Measurements from ENCODE around the gene EIF2B4. TPM values are rescaled to one million over a fixed set of nuclear protein-coding genes. Genes with fewer than 3 reads are reported as not detected.

The EIF2B4 gene
- total RNA-seq (2014; rRNA removed; shearing (Covaris generic)): 29.8 and 42.1 TPM in 2 replicates
- 15.9 and 18.1 TPM in 2 replicates for polyA plus RNA-seq (2015; cell fraction: cytosol; rRNA removed)
- polyA plus RNA-seq (2015; cell fraction: nucleus; rRNA removed): 37.6 and 42.3 TPM in 2 replicates

DNA sequence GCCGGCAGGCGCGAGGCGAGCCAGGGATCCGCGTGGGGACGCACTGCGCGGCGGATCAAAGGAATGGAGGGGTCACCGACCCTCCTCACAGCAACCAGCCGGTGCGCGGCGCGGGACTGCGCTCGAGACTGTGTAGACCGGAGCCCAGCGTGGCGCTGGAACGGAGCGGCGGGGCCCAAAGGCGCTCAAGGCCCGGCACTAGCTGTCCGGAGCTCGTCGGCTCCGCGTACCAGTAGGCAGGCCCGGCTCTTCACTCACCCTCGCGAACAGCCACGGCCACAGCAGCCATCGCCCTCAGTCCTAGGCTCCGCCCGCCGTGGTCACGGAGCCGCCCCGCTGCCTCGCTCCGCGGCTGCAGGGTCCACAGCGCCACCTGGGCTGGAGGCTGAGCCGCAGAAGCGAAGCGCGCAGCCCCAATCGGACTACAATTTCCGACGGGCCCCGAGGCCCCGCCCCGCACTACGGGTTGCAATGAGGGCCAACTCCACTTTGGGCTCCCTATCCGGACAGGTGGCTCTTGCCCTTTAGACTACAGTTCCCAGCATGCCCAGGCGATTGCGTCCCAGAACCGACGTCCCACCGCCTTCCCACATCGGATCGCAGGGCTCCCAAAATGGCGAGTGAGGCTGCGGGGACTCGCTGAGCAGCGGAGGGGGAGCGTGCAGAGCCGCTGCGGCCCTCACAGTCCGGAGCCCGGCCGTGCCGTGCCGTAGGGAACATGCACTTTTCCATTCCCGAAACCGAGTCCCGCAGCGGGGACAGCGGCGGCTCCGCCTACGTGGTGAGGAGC, at the start of gene EIF2B4, which contains the start of gene SNX17:
EIF2B4 (minus strand) TSS at position 313 of the 790 bp plus-strand sequence; CDS start at position 289, 24 bp downstream.
SNX17 (plus strand) TSS at position 591 of the 790 bp plus-strand sequence; CDS start at position 719, 128 bp downstream.
- peak; percentile 99 for DNase-seq (ENCODE audit: low read depth)

DNA sequence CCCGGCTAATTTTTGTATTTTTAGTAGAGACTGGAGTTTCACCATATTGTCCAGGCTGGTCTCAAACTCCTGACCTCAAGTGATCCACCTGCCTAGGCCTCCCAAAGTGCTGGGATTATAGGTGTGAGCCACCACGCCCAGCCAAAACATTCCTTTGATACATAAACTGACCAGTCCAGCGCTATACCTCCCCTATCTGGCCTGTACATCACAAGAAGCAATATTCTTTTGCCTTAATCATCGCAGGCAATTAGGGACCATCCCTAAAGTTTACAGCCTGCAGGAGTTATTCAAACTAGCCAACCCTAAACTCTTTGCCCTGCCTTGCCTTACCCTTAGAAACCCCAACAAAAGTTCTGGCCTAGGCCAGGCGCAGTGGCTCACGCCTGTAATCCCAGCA, 46.0 kb upstream of the EIF2B4 start:
- no peak for DNase-seq (ENCODE audit: low read depth)

DNA sequence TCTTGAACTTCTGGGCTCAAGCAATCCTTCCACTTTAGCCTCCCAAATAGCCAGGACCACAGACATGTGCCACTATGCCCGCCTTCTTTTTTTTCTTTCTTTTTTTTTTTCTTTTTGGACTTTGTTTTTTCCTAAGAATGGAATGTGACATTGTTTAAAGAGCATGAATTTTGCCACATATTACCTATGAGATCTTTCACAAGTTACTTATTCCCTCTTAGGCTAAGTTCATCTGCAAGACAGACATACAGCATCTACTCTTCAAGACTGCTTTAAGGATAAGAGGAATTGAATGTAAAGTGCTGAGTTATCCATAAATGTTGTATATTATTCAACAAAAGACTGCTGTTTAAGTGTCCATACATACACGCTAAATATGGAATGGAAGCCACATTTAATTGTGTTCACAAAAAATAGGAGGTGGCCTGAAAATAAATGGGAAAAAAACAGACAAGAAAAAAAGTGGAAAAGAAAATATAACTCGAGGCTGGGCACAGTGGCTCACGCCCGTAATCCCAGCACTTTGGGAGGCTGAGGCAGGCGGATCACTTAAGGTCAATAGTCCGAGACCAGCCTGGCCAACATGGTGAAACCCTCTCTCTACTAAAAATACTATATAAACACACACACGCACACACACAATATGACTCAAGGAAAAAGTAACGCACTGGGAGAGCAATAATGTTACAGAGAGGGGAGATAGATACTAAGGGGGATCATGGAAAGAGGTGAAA, 42.4 kb upstream of the EIF2B4 start:
- DNase-seq (ENCODE audit: low read depth): no peak

DNA sequence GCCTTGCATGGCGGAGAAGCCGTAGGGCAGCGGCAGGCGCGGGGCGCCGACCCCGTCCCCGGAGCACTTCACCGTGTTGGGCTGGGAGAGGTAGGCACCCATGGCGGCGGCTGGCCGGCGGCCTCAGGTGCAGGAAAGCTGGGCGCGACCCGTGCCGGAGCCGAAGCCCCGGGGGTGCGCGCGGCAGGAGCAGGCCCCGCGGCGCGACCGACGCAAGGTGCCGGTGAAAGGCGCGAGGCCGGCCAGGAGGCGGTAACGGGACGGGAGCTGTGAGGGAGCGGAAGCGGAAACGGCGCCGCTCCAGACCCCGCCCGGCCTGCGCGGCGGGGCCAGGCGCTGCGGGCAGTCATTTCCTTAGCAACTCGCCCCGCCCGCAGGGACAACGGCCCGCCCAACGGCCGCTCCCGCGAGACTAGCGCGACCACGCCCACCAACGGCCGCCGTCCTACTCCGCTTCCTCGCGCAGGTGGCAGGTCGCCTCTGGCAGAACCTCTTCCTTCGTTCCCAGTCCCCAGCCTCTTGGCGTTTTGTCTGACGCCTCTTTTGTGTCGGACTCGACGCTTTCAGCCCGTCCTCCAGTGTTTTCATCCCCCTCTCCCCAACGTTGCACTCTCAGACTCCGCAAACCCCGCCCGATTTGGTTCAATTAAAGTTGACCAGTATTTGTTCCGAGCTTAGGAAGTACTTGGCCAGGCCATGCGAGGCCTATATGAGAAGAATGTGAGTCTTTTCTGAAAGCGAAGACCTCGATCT, 39.4 kb upstream of the EIF2B4 start, which contains the start of gene PPM1G:
PPM1G (minus strand) TSS at position 271 of the 753 bp plus-strand sequence; CDS start at position 102, 169 bp downstream.
- DNase-seq (ENCODE audit: low read depth): peak; percentile 94

DNA sequence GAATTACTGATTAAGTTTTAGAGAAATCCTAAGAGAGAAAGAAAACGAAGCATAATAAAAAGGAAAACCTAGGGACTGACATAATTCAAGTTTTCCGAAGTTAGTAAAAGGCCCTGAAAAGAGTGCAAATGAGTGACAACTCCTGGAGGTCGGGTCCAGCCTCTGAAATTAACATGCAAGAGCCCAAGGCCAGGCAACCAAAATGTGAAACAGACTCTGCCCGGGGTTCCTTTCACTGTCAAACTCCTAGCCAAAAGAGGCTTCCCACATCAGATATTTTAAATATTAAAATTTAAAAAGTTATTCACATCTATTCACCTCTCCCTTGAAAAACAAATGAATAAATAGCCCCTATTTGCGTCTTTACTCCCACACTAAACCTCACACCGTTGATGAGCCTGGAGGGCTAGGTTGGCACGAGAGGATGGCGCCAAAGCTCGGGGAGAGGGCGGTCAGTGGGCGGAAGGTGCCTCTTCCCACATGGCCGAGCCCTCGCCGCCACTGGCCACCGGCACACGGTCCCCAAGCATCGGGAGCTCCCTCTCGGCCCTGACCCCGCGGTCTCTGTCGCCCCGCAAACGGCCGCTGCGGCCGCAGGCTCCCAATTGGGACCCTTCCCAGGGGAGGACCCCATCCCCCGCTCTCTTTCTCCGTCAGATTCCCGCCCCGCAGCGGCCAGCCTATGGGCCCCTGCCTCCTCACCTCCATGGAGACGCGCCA, 38.6 kb upstream of the EIF2B4 start:
- no peak for DNase-seq (ENCODE audit: low read depth)

DNA sequence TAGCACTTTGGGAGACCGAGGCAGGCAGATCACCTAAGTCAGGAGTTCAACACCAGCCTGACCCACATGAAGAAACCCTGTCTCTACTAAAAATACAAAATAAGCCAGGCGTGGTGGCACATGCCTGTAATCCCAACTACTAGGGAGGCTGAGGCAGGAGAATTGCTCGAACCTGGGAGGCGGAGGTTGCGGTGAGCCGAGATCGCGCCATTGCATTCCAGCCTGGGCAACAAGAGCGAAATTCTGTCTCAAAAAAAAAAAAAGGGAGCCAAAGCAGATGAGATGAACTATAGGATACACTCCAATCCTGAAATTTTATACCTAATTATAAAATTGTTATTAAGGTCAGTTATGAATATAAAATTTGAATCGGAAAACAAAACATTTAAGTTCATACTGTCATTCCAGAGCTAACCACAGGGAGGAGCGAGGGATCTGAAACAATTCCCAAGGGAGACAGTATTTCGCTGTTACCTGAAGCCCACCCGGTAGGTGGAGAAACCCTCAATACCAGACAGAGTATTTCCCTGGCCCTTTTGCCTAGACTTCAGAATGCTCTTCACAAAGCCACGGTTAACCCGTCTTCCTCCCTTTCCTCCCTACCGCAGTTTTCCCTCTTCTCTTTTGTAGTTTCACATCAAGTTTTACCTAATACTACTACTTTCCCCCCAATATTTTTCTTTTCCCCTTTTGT, 37.8 kb upstream of the EIF2B4 start:
- peak; percentile 53 for DNase-seq (ENCODE audit: low read depth)

DNA sequence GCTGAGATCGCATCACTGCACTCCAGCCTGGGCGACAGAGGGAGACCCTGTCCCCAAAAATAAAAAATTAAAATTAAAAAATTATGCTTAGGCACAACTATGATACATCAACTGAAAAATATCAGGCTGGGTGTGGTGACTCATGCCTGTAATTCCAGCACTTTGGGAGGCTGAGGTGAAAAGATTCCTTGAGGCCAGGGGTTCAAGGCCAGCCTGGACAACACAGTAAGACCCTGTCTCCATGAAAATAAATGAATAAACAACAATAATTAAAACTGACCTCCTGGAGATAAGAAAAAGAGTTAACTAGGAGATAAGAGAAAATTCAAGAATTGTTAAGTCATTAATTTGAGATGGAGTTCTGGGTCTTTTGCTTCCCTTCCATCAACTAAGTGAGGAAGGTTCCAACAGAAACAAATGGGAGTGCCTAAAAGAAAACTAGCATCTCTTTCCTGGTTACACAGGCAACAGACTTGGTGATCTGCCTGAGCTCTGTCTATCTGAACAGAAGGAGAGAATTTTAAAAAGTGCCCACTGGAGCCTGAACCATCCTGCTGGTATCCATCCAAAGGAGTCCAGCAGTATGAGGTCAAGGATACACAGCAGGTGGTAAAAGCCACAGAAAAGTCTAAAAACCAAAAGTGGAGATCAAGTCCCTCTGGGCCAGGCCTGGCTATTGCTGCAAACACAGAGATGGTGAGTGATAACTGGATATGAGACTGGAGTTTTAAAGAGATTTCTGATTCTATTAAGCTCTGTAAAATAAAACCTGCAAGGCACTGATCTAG, 30.4 kb upstream of the EIF2B4 start:
- DNase-seq (ENCODE audit: low read depth): no peak

DNA sequence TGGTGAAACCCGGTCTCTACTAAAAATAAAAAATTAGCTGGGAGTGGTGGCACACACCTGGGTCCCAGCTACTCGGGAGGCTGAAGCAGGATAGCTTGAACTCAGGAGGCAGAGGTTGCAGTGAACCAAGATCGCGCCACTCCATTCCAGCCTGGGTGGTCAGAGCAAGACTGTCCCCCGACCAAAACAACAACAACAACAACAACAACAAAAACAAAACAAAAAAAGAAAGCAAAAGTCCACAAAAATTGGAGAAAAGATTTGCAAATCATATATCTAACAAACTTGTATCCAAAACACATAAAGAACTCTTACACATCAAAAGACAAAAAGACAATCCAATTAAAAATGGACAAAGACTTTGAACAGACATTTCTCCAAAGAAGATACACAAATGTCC, 28.8 kb upstream of the EIF2B4 start:
- DNase-seq (ENCODE audit: low read depth): no peak

DNA sequence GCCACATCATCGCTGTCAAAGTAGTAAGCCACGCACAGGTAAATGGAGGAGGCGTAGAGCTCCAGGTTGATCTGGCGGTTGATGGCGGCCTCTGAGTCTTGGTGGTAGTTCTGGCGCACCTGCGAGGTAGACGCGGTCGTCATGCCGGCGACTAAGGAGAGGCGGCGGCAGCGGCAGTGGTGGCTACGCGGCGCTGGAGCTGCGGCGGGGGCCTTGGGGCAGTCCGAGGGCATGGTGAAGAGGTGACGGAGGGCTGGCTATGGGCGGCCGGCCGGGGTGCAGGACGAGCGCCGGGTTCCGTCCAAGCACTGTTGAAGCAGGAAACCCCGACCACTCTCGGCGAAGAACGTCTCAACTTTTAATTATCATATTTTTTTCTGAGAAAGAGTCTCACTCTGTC, 23.1 kb upstream of the EIF2B4 start:
- no peak for DNase-seq (ENCODE audit: low read depth)

DNA sequence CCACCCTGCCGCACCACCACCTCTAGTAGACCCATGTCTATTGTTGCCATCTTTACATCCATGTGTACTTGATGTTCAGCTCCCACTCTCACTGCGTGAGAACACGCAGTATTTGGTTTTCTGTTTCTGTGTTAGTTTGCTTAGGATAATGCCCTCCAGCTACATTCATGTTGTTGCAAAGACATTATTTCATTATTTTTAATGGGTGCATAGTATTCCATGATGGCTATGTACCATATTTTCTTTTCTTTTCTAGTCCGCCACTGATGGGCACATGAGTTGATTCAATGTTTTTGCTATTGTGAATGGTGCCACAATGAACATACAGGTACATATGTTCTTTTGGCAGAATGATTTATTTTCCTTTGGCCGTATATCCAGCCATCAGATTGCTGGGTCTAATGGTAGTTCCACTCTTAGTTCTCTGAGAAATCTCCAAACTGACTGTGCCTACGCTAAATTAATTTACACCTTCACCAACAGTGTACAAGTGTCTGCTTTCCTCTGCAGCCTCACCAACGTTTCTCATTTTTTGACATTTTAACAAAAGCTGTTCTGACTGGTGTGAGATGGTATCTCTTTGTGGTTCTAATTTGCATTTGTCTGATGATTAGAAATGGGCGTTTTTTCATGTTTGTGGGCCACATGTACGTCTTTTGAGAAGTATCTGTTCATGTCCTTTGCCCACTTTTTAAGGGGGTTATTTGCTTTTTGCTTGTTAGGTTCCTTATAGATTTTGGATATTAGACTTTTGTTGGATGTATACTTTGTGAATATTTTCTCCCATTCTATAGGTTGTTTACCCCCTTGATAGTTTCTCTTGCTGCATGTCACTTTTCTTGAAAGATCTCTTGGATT, 20.9 kb upstream of the EIF2B4 start:
- DNase-seq (ENCODE audit: low read depth): no peak

DNA sequence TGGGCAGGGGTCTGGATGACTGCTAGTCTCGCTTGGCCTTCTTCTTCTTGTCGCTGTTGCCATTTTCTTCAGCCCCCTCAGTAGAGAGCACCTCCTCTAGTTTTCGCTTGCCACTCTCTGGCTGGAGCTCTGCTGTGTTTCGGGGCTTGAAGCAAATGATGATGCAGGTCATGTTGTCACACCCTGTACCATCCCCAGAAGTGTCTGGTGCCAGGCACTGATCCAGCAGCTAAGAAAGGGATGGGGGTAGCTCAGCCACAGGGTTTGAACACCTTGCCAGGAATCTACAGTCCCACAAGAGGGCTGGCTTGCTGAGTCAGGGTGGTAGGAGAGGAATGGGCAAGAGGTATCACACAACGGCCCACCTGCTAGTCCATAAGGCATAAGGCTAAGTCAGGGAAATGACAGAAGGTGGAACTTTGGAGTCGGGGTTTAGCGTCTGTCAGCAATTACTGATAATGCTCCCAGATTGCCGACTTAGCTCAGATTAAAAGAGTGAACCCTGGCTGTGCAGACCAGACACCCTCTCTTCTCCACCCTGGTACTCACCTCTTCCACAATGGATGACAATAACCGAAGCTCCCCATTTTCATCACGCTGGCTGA, 11.5 kb upstream of the EIF2B4 start:
- no peak for DNase-seq (ENCODE audit: low read depth)

DNA sequence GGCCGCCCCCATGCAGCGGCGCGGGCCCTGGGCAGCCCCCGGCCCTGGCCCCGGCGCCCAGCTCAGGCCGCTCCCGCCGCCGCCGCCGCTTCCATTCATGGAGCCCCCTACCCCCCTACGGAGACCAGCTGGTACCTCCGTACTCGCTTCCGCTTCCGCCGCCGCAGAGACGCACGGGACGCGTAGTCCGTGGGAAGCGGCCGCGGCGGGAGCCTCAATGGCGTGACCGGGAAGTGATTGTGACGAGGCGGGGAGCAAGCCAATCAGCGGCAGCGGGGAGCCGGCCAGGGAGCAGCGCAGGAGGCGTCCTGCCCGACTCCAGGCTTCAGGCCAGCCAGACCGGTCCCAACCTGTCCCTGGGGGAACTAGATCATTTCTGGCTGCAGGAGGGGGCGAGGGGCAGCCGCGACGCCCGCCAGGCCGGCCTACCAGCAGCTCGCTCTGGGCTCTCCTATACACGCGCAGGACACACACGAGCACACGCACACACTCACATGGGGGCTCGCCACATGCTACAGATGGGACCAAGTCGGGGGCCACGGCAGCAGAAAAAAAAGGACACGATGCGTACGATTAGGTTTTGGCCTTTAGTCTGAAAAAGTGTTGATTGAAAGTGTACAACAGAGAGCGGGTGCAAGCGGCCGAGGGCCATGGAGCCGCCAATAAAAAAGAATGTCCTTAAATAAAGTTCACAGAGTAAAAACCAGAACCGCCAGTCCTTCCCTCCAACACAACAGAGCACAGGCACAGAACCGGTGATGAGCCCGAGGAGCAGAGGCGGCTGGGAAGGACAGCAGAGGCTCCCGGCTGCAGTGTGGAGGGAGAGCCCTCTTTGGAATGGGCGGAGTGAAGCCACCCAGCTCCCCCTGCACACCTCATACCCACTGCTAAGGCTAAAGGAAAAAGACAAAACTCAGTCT, 10.7 kb upstream of the EIF2B4 start, which contains the start of gene ZNF513:
ZNF513 (minus strand) TSS at position 109 of the 920 bp plus-strand sequence. CDS start 208 bp downstream, outside the sequence.
- peak; percentile 40 for DNase-seq (ENCODE audit: low read depth)

DNA sequence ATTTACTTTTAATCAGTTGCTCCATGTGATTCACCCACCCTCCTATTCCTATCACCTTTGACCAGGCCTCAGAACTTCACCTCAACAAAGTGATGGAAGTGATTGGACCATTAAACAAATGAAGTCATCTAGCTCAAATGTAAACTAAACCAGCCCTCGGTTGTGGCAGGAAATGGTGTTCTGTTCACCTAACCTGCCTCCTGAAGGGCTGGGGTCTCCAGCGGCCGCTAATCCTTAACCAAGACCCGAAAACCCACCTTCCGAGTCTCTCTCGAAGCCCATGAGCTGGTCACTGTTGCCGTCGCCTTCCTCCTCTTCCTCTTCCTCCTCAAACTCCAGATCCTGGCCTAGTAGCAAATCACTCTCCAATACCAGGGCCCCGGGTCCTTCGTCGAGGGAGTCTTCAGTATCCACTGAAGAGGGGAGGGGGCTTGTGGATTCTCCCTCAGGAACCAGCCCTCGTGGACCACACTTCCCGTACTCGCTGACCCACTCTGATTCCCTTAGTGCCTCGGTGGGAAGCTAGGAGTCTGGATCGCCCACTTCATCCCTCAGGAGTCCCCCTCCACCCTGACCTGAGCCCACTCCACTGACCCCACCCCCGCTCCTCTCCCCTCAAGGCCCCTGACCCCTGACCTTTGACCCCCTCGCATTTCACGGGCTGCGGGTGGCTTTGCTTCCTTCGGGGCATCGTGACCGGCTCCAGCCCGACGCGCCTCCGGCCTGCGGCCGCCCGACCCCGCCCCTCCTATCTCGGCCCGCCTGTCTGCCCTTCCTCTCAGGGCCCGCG, 9.9 kb upstream of the EIF2B4 start:
- no peak for DNase-seq (ENCODE audit: low read depth)

DNA sequence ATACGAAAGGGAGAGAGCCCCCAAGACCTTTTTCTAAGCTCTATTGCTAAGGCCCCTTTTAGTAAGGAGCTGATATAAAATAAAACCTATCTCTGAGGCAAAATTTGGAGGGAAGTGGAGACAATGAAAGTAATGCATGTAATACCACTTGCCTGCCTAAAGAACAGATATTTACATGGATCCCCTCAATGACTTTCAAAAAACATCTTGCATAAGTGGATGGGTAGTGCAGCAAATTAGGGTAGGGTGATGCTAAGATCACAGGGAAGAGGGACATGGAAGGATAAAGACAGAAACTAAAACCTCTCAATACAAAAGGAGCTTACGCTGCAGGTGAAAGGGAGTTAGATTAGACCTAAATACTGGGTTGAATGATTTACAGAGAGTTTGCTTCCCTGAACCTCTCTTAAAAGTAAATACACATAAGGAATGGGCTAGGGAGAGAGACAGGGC, 9.3 kb upstream of the EIF2B4 start:
- DNase-seq (ENCODE audit: low read depth): no peak

DNA sequence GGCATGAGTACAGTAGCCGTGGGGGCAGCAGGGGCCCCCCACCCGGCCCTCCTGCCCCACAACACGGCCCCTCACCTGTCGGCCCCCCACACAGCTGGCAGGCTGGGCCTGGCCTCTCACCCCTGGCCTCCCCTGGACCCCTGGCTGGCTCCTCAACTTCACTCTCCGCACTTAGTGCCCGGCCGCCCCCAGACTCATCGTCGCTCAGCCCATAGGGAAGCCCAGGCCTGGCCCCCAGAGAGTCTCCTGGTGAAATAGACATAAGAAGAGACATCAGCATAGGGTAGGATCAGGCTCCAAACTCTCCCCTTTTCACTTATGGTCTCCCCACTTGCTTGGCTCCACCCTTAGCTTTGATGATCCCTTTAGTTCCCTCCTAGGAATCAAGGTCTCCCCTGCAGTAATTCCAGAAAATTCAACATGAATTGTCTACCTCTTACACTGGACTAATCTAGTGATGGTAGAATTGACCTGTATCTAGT, 8.7 kb upstream of the EIF2B4 start:
- no peak for DNase-seq (ENCODE audit: low read depth)
